ENCODE data around the gene ST3GAL6.

Gene ST3GAL6

DNA sequence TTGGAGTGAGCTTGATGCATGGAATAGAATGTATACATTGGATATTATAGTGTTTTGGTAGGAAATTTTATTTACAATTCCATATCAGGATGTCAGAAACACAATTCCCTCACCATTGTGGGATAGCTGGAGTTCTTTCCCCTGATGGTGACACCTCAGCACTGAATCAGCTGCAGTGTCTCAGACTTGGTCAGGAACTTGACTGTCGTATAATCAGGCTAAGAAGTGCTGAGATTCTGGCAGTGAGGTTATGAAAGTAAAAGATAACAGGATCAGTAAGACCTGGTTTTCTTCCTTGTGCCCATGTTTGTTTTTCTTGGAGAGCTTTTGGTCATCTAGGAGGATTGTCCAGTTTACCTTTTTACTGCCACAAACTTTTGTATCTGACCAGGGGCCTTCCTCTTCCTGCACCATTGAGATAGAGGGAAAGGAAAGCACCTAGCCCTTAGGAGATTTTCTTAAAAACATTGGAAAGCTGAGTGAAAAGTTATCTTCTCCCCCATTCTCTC, 27.3 kb upstream of the ST3GAL6 start:
- no peak for DNase-seq (ENCODE audit: low spot score)
- in situ Hi-C loops (cut with MboI; ENCODE audit: low sequenced_read_pairs, unreplicated experiment), result no loop called here
- TF ChIP-seq, protein P1, sequence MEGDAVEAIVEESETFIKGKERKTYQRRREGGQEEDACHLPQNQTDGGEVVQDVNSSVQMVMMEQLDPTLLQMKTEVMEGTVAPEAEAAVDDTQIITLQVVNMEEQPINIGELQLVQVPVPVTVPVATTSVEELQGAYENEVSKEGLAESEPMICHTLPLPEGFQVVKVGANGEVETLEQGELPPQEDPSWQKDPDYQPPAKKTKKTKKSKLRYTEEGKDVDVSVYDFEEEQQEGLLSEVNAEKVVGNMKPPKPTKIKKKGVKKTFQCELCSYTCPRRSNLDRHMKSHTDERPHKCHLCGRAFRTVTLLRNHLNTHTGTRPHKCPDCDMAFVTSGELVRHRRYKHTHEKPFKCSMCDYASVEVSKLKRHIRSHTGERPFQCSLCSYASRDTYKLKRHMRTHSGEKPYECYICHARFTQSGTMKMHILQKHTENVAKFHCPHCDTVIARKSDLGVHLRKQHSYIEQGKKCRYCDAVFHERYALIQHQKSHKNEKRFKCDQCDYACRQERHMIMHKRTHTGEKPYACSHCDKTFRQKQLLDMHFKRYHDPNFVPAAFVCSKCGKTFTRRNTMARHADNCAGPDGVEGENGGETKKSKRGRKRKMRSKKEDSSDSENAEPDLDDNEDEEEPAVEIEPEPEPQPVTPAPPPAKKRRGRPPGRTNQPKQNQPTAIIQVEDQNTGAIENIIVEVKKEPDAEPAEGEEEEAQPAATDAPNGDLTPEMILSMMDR (IDR thresholded peaks at IDR 0.05; ENCODE audit: borderline replicate concordance, control extremely low read depth, extremely low read depth, insufficient read depth, missing control alignments), result no peak

DNA sequence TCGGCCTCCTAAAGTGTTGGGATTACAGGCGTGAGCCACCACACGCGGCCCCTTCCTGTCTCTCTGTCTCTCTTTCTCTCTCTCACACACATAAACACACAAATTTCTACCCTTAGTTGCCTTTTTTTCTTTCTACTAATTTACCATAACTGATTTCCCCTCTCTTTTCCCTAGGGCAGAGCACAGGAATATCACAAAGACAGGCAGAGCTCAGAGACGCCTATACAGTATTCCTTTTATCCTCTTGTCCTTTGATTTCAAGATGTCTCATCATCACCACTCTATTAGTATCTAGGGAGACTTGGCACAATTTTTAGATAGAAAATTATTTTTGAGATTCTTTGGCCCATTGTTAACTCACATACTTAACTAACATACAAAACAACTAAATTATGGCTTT, 25.8 kb upstream of the ST3GAL6 start:
- in situ Hi-C loops (cut with MboI; ENCODE audit: low sequenced_read_pairs, unreplicated experiment), result no loop called here
- no peak for DNase-seq (ENCODE audit: low spot score)
- TF ChIP-seq, protein P1 (IDR thresholded peaks at IDR 0.05; ENCODE audit: borderline replicate concordance, control extremely low read depth, extremely low read depth, insufficient read depth, missing control alignments), result no peak

DNA sequence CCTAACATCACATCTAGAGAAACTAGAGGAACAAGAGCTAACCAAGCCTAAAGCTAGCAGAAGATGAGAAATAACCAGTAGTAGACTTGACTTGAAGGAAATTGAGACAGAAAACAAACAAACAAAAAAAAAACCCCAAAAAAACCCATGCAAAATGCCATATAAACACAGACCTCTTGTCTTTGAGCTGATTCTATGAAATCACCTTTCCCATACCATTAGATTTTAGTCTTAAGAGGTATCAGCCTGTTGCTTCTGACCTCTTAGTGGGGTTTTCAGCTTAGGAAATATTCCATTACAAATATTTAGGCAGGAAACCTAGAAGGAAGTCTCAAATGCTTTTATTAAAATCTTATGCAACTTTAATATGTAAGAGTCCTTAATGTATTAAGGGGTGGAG, 23.9 kb upstream of the ST3GAL6 start:
- in situ Hi-C loops (cut with MboI; ENCODE audit: low sequenced_read_pairs, unreplicated experiment), result no loop called here
- no peak for DNase-seq (ENCODE audit: low spot score)
- TF ChIP-seq, protein P1 (IDR thresholded peaks at IDR 0.05; ENCODE audit: borderline replicate concordance, control extremely low read depth, extremely low read depth, insufficient read depth, missing control alignments), result no peak

DNA sequence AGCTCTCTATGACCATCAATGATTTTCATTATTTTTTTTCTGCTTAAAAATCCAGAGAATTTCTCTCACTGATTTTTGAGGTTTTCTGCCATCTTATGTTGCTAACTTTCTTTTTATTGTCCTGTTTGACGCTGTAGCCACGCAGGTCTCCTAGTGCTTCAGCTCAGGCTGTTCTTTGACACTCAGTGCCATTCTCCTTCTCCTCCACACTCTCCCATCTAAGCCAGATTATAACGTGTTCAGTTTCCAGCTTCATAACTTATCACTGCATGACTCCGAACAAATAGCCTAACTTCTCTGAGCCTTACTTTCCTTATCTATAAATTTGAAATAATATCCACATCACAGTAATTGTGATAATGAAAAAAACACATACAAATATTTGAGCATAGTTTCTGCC, 22.8 kb upstream of the ST3GAL6 start:
- TF ChIP-seq, protein P1 (IDR thresholded peaks at IDR 0.05; ENCODE audit: borderline replicate concordance, control extremely low read depth, extremely low read depth, insufficient read depth, missing control alignments), result no peak
- in situ Hi-C loops (cut with MboI; ENCODE audit: low sequenced_read_pairs, unreplicated experiment), result no loop called here
- no peak for DNase-seq (ENCODE audit: low spot score)

DNA sequence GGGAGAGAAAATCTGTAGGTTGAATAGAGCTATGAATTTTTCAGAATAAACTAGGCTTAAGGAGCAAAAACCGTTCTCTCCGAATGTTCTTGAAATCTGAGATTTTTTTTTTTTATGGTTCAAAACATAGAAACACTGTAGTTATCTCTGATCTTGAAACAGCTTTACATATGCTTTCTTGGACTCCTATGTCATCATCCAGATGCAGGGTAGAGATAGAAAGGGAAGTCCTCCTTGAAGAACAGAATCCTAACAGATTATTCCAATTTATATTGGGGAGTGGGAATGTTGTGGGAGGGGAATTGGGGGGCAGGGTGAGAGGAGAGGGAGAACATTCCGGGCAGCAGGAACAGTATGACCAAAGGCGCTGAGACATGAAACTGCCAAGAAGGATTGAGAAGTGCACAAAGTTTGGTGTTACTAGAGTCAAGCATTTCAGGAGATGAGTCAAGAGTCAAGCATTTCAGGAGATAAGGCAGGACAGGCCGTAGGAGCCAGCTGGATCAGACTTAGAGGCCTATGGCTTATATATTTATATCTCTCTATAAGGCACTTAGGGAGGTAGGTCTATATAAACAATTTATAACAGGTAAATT, 21.9 kb upstream of the ST3GAL6 start:
- no peak for DNase-seq (ENCODE audit: low spot score)
- TF ChIP-seq, protein P1 (IDR thresholded peaks at IDR 0.05; ENCODE audit: borderline replicate concordance, control extremely low read depth, extremely low read depth, insufficient read depth, missing control alignments), result no peak
- in situ Hi-C loops (cut with MboI; ENCODE audit: low sequenced_read_pairs, unreplicated experiment), result no loop called here

DNA sequence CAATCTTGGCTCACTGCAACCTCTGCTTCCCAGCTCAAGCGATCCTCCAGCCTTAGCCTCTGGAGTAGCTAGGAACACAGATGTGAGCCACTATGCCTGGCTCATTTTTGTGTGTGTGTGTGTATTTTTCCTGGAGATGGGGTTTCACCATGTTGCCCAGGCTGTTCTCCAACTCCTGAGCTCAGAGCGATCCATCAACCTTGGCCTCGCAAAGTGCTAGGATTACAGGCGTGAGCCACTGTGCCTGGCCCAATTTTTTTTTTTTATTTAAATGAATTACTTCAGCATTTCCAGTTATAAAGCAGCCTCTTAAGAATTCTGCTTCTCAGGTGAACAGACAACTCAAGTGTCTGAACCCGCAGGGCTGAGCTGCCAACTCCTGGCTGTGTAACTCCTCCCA, 20.1 kb upstream of the ST3GAL6 start:
- in situ Hi-C loops (cut with MboI; ENCODE audit: low sequenced_read_pairs, unreplicated experiment), result no loop called here
- TF ChIP-seq, protein P1 (IDR thresholded peaks at IDR 0.05; ENCODE audit: borderline replicate concordance, control extremely low read depth, extremely low read depth, insufficient read depth, missing control alignments), result no peak

More for the DNA sequence above, 20.1 kb upstream of the ST3GAL6 start:
- DNase-seq (ENCODE audit: low spot score), result no peak

Measured in GM13976 (cell line).